Measurements from ENCODE around the gene LILRB3.
"Not testable (repeated sequence)": the region's sequence is repeated elsewhere in the genome, so short reads cannot be mapped to it uniquely, and the experiment has no call there.

Gene LILRB3

DNA sequence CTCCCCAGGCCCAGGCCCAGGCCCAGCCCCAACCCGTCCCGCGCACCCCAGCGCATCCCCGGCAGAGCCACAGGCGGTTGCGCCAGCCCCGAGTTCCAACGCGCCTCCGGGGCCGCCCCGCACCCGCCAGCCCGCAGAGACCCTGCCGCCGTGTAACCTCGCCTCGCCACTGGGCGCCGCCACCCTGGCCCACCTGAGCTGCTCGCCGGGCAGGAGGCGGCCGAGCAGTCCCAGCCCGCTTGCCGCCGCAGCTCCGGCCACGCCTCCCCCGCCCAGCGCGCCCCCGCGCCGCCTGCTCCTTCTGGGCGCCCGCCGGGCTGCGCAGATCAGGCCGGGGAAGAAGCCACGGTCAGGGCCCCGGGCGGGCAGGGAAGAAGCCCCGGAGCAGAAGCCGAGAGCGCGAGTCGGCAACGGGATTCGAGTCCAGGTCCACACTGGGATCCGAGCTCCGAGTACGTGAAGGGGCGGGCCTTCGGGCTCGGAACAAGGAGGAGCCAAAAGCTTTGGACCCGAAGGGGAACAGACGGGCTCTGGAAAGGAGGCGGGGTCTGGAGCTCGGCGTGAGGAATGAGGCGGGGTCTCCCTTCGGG is 33.6 kb downstream of the LILRB3 start, which contains the start of gene MBOAT7:
Gene MBOAT7, minus strand, starts transcription at position 436 of the 590 bp plus-strand sequence. CDS start 1,072 bp downstream, outside the sequence.
- DNase-seq: peak; percentile 73

DNA sequence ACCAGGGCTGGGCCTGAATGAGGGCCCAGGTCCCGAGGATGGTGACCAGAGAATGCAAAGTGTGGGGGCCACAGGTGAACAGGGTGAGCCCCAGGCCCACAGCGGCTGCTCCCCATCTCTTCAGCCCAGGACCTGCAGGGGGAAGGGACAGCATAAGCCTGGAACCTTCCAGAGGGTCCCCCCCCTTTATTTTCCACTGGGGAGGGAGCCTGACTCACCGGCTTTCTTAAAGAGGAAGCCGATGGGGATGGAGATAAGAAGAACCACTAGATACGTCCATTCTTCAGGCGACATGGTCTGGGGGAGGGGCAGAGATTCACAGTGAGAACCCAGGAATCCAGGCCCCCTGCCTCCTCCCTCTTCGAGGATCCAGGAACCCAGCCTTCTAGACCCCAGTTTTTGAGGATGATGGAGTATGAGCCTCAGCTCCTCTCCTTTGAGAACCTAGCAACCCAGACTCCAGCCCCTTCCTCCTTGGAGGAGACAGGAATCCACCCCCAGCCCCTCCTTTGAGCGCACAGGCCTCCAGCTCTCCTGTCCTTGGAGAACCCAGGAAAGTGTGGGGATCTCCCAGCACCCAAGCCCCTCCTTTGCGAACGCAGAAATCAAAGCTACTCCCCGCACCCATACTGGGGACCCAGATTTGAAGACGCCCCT is 34.5 kb downstream of the LILRB3 start:
- DNase-seq: no peak

DNA sequence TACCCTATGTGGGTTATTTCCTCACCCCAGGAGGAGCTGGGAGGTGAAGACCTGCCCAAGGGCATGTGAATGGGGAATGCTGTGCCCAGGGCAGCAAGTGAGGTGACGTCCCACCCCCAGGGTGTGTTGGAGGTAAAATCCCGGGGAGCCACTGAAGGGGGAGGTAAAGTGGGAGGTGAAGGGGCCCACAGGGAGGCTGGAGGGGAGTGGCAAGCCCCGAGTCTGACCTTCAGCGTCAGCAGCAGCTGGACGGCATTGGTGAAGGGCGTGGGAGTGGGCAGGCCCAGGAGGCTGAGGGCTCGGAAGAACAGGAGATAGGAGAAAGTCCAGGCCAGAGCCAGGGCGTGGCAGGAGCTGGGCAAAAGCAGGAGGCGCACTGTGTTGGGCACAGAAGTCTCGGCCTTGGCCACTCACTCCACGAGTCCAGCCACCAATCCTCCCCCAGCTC is 35.8 kb downstream of the LILRB3 start:
- DNase-seq: no peak

DNA sequence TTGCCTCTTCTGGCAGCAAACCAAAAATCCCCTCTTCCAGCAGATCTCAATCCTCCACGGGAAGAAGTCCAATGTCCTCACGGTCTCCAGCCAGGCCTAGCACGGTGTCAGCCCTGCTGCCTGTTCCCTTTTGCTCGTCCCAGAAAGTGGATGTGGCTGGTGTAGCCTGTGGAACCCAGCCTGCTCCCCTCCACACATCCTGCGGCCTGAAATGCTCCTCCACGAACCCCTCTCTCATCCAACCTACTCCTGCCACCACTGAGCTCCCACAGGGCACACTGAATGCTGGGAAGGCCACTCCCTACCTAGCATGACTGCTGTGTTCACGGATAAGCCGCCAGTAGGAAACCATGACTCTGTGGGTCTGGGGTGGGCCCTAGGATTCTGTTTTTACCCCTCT is 36.5 kb downstream of the LILRB3 start:
- no peak for DNase-seq

DNA sequence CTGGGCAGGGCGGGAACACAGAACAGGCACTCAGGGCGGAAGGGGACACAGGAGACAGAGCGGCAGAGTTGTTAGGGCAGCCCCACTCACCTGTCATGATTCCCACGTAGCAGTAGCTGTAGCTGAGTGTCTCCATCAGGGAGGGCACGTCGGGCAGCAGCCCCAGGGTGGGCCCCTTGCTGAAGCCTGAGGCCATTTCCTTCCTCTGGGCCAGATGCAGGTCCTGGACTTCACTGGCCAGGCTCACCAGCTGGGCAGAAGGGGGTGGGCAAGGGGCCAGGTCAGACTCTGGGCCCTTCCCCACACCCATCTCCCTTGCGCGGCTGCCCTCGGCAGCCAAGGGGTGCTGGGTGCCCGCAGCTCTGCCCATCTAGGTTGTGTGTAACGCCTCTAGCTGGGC is 39.4 kb downstream of the LILRB3 start:
- DNase-seq: no peak

DNA sequence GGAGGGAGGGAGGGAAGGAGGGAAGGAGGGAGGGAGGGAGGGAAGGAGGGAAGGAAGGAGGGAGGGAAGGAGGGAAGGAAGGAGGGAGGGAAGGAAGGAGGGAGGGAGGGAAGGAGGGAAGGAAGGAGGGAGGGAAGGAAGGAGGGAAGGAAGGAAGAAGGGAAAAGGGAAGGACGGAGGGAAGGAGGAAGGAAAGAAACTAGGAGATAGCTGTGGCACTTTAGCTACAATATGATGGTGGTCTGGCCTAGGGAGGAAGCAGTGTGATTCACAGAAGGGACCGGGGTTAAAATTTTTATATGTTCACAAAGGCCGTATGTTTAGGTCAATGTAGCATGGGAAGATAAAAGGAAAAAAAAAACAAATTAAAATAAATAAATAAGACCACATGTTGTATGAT is 40.9 kb downstream of the LILRB3 start:
- DNase-seq: not testable (repeated sequence)

DNA sequence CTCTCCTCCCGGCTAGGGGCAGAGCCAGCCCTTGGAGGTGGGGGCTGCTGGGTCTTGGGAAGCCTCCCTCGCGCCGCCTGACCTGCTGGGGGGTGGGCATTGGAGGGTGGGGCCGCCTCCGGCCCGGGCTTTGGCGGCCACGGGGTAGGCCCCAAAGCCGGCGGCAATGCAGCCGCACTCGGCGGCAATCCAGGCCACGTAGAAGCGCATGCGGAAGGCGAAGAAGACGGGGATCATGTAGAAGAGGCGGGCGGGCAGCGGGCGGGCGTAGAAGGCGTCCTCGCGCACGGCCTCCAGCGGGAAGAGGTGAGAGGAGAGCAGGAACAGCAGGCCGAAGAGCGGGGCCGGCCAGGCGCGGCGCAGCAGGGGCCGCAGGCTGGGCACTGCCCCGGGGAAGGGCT is 42.1 kb downstream of the LILRB3 start:
- DNase-seq: no peak

DNA sequence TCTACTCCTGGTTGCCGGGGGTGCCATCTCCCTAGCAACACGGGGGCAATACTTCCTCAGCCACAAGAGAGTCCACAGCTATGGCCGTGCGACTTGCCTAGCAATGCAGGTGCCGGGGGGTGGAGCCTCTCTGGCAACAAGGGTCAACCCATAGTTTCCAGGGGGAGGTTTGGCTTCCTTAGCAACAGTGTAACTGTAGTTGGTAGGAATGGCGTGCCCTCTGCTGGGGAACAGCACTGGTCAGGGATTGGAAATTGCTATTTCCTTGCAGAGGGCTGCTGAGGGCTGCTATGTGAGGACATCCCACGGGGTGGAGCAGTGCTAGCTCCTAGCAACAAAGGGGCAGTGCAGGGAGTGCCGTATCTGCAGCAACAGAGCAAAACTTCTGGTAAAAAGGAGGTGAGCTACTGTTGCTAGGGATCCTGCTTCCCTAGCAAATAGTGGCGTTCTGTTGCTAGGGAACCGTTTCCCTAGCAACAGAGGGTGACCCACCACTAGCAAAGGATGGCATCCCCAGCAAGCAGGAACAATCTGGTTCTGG is 42.8 kb downstream of the LILRB3 start:
- DNase-seq: no peak

DNA sequence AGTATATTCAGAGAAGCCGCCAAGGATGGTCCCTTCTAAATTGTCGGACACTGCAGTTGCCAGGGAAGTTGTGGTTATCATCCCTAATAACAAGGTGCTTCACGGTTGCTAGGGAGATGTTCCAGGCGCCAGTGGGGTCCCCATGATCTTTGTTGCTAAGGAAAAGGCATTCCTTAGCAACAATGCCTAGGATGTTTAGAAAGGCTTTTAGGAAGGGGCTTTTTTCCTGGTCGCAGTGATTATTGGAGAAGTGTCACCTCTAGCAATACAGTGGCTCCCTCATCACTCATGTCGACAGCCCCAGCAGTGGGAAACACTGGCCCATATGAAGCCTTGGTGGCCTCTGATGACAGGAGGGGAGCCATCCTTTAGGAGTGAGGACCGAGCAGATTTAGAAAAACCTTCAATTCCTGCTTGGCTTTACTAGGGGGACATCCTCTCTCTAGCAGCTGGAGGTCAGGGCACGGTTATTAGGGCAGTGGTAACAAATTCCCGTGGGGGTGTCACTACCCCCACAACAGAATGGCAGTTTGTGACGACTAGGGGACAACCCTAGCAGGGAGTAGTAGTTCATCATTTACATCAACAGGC is 43.5 kb downstream of the LILRB3 start:
- DNase-seq: no peak

DNA sequence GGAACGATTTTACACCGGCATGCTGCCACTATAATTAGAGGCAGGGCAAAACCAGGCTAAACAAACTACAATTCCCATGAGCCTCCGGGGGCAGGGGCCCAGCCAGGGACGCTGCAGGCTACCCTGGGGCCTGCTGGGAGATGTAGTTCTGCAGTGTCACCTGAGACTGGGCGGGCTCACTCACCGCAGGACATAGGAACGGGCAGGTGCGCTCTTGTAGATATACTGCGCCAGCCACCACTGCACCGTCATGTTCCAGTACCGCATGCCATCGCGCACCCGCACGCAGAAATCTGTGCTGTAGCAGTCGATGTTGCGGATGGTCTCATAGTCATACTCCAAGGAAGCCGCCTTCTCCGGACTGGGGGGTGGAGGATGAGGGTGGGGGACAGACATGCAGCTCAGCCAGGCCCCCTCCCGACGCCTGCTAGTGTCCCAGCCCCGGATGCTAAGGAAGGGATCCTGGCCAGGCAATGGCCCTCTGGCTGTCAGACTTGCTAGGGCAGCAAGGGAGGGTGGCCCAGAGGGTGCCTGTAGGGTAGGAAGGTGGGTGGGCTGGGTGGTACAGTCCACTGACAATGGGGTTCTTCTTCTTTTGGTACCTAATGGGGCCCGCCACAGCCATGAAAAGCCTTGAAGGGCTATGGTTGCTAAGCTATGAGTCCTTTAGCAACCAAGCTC is 44.1 kb downstream of the LILRB3 start:
- DNase-seq: peak; percentile 18

GRCh38 chr19:54173951-54174834 is 48.6 kb downstream of the LILRB3 start:
- no peak for DNase-seq

GRCh38 chr19:54173359-54173699 is 49.5 kb downstream of the LILRB3 start:
- DNase-seq: no peak

- DNase-seq: no peak
Measured at GRCh38 chr19:54172471-54173358, 50.1 kb downstream of the LILRB3 start, which contains the start of gene TMC4. Gene TMC4, minus strand, starts transcription at chr19:54173160. Its CDS starts 43 bp downstream, at chr19:54173117.

DNA sequence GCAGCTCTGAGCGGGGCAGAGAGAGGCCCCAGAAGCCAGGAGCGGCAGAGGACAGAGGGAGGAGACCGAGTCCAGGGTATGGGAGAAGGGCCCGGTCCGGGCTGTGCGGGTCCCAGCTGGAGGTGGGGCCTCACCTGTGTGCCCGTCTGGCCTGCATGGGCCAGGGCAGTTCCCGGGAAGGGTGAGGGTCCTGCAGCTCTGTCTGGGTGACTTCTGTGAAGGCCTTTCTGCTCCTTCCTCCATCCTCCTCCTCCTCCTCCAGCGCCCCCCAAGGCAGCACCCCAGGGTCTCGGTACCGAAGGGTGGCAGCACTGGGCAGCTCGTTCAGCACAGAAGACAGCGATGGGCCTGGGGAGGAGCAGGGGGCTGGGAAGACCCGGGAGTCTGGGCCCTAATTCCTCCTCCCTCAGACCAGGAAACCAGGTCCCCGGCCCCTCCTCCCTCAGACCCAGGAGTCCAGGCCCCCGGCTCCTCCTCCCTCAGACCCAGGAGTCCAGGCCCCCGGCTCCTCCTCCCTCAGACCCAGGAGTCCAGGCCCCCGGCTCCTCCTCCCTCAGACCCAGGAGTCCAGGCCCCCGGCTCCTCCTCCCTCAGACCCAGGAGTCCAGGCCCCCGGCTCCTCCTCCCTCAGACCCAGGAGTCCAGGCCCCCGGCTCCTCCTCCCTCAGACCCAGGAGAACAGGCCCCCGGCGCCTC is 50.9 kb downstream of the LILRB3 start:
- not testable (repeated sequence) for DNase-seq

DNA sequence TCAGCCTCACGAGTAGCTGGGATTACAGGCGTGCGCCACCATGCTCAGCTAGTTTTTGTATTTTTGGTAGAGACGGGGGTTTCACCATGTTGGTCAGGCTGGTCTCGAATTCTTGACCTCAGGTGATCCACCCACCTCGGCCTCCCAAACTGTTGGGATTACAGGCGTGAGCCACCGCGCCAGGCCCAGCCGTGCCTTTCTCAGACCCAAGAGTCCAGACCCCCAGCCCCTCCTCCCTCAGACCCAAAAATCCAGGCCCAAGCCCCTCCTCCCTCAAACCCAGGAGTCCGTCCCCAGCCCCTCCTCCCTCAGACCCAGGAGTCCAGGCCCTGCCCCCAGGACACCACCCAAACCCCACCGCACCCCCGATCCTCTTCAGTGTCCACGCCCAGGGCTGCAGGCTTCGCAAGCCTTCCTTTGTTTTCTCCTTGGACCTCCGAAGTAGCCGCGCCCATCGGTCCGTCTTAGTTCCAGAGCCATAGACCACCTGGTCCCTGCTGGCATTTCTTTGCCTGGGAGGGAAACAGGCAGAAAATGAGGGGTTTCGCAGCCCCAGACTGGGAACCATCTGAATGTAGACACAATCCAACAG is 53.6 kb downstream of the LILRB3 start:
- no peak for DNase-seq

DNA sequence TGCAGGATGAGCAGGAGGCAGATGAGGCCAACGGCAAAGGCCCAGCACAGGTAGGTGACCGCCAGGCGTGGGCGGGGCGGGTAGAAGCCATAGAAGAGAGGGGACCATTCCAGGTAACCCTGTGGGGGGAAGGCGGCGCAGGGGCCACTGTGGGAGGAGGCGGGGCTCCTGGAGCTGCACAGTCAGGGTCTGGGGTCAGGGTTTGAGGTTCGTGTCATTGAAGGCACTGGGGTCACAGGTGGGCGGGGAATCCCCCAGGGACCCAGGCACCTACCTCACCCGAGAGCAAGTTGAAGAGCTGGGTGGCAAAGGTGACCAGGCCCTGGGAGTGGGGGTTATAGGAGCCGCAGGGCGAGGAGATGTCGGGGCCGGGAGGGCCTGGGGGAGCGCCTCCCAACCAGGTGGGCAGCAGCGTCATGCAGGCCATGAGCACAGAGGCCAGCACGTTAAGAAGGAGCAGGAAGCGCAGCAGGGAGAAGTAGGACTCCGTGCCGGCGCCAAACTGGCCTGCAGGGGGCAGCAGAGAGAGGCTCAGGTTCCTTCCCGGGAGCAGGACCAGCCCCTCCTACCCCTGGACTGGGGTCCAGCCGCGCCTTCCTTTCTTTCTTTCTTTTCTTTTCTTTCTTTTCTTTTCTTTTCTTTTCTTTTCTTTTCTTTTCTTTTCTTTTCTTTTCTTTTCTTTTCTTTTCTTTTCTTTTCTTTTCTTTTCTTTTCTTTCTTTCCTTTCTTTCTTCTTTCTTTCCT is 54.5 kb downstream of the LILRB3 start:
- peak; percentile 66 for DNase-seq
